GM19240 (cell line): ENCODE results near the gene FILIP1L.

ENCODE experiments used
- DNase-seq: peaks from one replicate; pipeline ENCODE4 v3.0.0; 2011; ENCODE audit warnings: low spot score; ENCODE audit not compliant: insufficient read length

The FILIP1L gene

GRCh38 chr3:100114413-100115030 is at the start of gene FILIP1L:
TSS of gene FILIP1L (minus strand) at chr3:100114501.
- DNase-seq = no peak

- DNase-seq = no peak
These were observed 49.5 kb upstream of the FILIP1L start for GRCh38 chr3:100163787-100164186.

GRCh38 chr3:100160521-100160920 is 46.2 kb upstream of the FILIP1L start:
- DNase-seq = no peak

GRCh38 chr3:100159331-100160153 is 45.2 kb upstream of the FILIP1L start:
- no peak for DNase-seq

GRCh38 chr3:100158918-100159330 is 44.6 kb upstream of the FILIP1L start:
- DNase-seq = no peak

- DNase-seq = no peak
These were observed 43.4 kb upstream of the FILIP1L start for GRCh38 chr3:100157685-100158084.

GRCh38 chr3:100155590-100155989 is 41.3 kb upstream of the FILIP1L start:
- no peak for DNase-seq

GRCh38 chr3:100155128-100155527 is 40.8 kb upstream of the FILIP1L start:
- DNase-seq = no peak

GRCh38 chr3:100154171-100154570 is 39.9 kb upstream of the FILIP1L start:
- DNase-seq = no peak

- DNase-seq = no peak
These were observed 36.9 kb upstream of the FILIP1L start for GRCh38 chr3:100151024-100151707.

GRCh38 chr3:100150473-100150872 is 36.2 kb upstream of the FILIP1L start:
- no peak for DNase-seq

GRCh38 chr3:100149713-100150415 is 35.6 kb upstream of the FILIP1L start:
- no peak for DNase-seq

GRCh38 chr3:100149130-100149529 is 34.8 kb upstream of the FILIP1L start:
- DNase-seq = no peak

- DNase-seq = no peak
These were observed 30.1 kb upstream of the FILIP1L start for GRCh38 chr3:100144255-100144866.

GRCh38 chr3:100141586-100141985 is 27.3 kb upstream of the FILIP1L start:
- DNase-seq = no peak

- no peak for DNase-seq
These were observed 26.7 kb upstream of the FILIP1L start for GRCh38 chr3:100140976-100141375.

- no peak for DNase-seq
These were observed 22.6 kb upstream of the FILIP1L start for GRCh38 chr3:100136921-100137320.

- no peak for DNase-seq
These were observed 16.9 kb upstream of the FILIP1L start for GRCh38 chr3:100131241-100131640.

- no peak for DNase-seq
These were observed 15.6 kb upstream of the FILIP1L start for GRCh38 chr3:100129941-100130340.

GRCh38 chr3:100128565-100128964 is 14.3 kb upstream of the FILIP1L start:
- no peak for DNase-seq

- no peak for DNase-seq
These were observed 13.5 kb upstream of the FILIP1L start for GRCh38 chr3:100127792-100128191.
